ENCODE measurements around the gene TGDS. TPM values are rescaled to one million over a fixed set of nuclear protein-coding genes. Genes with fewer than 3 reads are reported as not detected.
A peak's percentile ranks its signal among the peaks of the same experiment; 100 is the strongest.

The TGDS gene
- total RNA-seq, 1 donor from 2014 or later: 15.5 TPM

GRCh38 chr13:94549232-94550061 lies 46.5 kb downstream of the TGDS start:
- peak; percentile 90 for DNase-seq (ENCODE audit: low read depth)
- TF ChIP-seq, protein P1, sequence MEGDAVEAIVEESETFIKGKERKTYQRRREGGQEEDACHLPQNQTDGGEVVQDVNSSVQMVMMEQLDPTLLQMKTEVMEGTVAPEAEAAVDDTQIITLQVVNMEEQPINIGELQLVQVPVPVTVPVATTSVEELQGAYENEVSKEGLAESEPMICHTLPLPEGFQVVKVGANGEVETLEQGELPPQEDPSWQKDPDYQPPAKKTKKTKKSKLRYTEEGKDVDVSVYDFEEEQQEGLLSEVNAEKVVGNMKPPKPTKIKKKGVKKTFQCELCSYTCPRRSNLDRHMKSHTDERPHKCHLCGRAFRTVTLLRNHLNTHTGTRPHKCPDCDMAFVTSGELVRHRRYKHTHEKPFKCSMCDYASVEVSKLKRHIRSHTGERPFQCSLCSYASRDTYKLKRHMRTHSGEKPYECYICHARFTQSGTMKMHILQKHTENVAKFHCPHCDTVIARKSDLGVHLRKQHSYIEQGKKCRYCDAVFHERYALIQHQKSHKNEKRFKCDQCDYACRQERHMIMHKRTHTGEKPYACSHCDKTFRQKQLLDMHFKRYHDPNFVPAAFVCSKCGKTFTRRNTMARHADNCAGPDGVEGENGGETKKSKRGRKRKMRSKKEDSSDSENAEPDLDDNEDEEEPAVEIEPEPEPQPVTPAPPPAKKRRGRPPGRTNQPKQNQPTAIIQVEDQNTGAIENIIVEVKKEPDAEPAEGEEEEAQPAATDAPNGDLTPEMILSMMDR (IDR thresholded peaks at IDR 0.05; ENCODE audit: insufficient read depth, low read length, severe bottlenecking): no peak
- no peaks in the 10 kb centered on the region for H3K36me3 ChIP-seq (ENCODE audit: control insufficient read depth, insufficient read depth, low read length)
- no peaks in the 10 kb centered on the region for H3K27me3 ChIP-seq (ENCODE audit: control insufficient read depth, insufficient read depth, low read length)
- FAIRE-seq: peak; percentile 87
- peak overlapping the region; percentile 62 for H3K4me3 ChIP-seq (ENCODE audit: low read depth, low read length)

GRCh38 chr13:94548821-94549231 lies 47.1 kb downstream of the TGDS start:
- TF ChIP-seq, protein P1 (IDR thresholded peaks at IDR 0.05; ENCODE audit: insufficient read depth, low read length, severe bottlenecking): no peak
- DNase-seq (ENCODE audit: low read depth) (peak; percentile 21), FAIRE-seq (no peak)
- Histone ChIP-seq H3K27me3 (ENCODE audit: control insufficient read depth, insufficient read depth, low read length) (no peaks in the 10 kb centered on the region), H3K36me3 (ENCODE audit: control insufficient read depth, insufficient read depth, low read length) (no peaks in the 10 kb centered on the region), H3K4me3 (ENCODE audit: low read depth, low read length) (peak overlapping the region; percentile 62)

DNA sequence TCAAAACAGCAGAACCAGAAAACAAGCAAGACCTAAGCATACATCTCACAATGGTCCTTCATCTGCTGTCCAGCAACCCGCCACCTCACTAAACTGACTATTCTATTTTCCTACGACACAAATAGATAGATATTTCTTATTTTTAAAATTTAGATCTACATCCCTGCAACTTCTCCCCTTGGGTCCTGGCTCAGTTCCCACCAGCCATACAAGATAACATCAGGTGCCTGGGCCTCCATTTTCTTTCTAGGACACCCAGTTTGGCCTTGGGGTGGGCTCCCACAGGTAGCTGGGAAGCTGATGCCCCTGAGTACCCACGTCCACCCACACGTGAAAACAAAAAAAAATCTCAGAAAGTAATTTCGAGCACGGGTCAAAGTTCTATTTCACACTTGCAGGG lies 47.6 kb downstream of the TGDS start:
- H3K27me3 ChIP-seq (ENCODE audit: control insufficient read depth, insufficient read depth, low read length): no peaks in the 10 kb centered on the region
- TF ChIP-seq, protein P1 (IDR thresholded peaks at IDR 0.05; ENCODE audit: insufficient read depth, low read length, severe bottlenecking): no peak
- FAIRE-seq (no peak), DNase-seq (ENCODE audit: low read depth) (no peak)
- H3K36me3 ChIP-seq (ENCODE audit: control insufficient read depth, insufficient read depth, low read length): no peaks in the 10 kb centered on the region
- H3K4me3 ChIP-seq (ENCODE audit: low read depth, low read length): peak overlapping the region; percentile 62

DNA sequence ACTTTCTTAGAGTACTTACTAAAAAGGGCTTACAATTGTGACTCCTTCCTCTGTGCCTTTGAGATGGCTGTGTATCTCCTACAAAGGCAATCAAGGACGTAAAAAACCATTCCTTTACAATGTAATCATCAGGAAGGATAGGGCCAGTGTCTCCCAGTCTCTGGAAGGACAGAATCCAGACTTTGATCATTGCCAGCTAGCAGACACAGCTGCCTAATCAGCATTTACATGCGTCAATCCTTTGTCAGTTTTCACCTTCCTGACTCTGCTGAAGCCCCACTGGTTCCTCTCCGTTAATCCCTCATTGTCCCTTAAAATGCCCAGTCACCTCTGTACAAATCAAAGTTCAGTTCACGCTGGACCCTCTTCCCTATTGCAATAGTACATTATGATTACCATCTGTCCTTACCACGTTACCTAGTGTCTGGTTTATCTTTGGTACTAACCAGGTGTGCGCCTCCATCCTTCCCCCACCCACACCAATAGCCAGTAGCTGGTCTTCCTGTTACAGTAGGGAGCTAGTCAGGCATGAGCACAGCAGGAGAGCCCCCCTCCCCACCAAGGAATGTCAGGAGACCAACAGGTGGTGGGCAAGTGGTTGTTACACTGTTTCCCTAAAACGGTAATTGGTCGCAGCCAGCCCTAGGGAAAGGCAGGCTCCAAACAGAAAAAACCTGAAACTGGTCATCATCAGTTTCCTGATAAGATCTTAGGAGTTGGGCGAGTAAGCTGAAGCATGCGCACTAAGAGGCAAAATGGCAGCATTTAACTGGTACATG lies 49.7 kb downstream of the TGDS start:
- FAIRE-seq: no peak
- no peak for DNase-seq (ENCODE audit: low read depth)
- TF ChIP-seq, protein P1 (IDR thresholded peaks at IDR 0.05; ENCODE audit: insufficient read depth, low read length, severe bottlenecking): no peak
- no peaks in the 10 kb centered on the region for H3K36me3 ChIP-seq (ENCODE audit: control insufficient read depth, insufficient read depth, low read length)
- no peaks in the 10 kb centered on the region for H3K27me3 ChIP-seq (ENCODE audit: control insufficient read depth, insufficient read depth, low read length)
- no peak overlapping the region for H3K4me3 ChIP-seq (ENCODE audit: low read depth, low read length)

DNA sequence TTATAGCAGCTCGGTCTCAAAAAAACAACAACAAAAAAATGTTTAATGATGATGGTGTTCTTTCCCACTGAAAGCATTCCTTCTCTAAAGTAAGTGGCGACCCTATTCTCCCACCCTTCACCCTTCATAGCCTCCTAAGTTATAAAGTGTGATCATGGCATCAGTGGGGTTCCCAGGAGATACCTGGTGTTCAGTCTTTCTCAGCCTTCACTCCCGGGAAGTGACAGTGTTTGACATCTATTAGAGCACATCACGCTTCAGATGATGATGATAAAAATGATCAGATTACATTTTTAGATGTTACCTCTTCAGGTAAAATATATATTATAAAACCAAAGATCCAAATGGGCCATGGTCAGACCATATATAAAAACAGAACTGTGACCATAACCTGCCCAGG lies 51.0 kb downstream of the TGDS start:
- FAIRE-seq (no peak), DNase-seq (ENCODE audit: low read depth) (no peak)
- Histone ChIP-seq H3K36me3 (ENCODE audit: control insufficient read depth, insufficient read depth, low read length) (no peaks in the 10 kb centered on the region), H3K4me3 (ENCODE audit: low read depth, low read length) (no peak overlapping the region), H3K27me3 (ENCODE audit: control insufficient read depth, insufficient read depth, low read length) (no peaks in the 10 kb centered on the region)
- TF ChIP-seq, protein P1 (IDR thresholded peaks at IDR 0.05; ENCODE audit: insufficient read depth, low read length, severe bottlenecking): no peak
